Spleen (tissue), 11 donors: Measurements from ENCODE around the gene ZNF296. TPM values are rescaled to one million over a fixed set of nuclear protein-coding genes. Genes with fewer than 3 reads are reported as not detected.

ENCODE experiments used
- DNase-seq: peaks from one replicate; pipeline ENCODE4 v3.0.0-alpha.2; 2020
- H3K27ac ChIP-seq, 8 donors: fragments of 200-600 bp; sonication (generic) in 7 of 8; 1 replicate in 4 of 8; 2 replicates in 4 of 8; pipeline versions ENCODE4 v1.5.0 to v1.8.0; 2016 to 2021; ENCODE audit warnings: inconsistent platforms in 4 of 8, mild to moderate bottlenecking in 4 of 8, moderate library complexity in 1 of 8
- H3K27me3 ChIP-seq, 7 donors: fragments of 200-600 bp; sonication (generic) in 6 of 7; replicated peaks in 1 of 7; 1 replicate in 4 of 7; 2 replicates in 3 of 7; pipeline versions ENCODE4 v1.5.0 to v1.8.0; 2016 to 2021; ENCODE audit warnings: inconsistent platforms in 3 of 7, mild to moderate bottlenecking in 1 of 7
- H3K36me3 ChIP-seq, 6 donors: fragments of 200-600 bp; sonication (generic) in 5 of 6; 1 replicate in 4 of 6; 2 replicates in 2 of 6; pipeline versions ENCODE4 v1.5.0 to v1.8.0; 2016 to 2021; ENCODE audit warnings: inconsistent platforms in 2 of 6
- H3K4me1 ChIP-seq, 6 donors: fragments of 200-600 bp; sonication (generic) in 5 of 6; 1 replicate in 3 of 6; 2 replicates in 3 of 6; pipeline versions ENCODE4 v1.5.0 to v1.8.0; 2016 to 2021; ENCODE audit warnings: inconsistent platforms in 3 of 6
- H3K4me3 ChIP-seq, 8 donors: fragments of 200-600 bp; sonication (generic) in 7 of 8; 1 replicate in 4 of 8; 2 replicates in 4 of 8; pipeline versions ENCODE4 v1.5.0 to v1.8.0; 2016 to 2021; ENCODE audit warnings: inconsistent platforms in 4 of 8, mild to moderate bottlenecking in 4 of 8, moderate library complexity in 2 of 8
- H3K9me3 ChIP-seq, 8 donors: fragments of 200-600 bp; sonication (generic) in 7 of 8; 1 replicate in 4 of 8; 2 replicates in 4 of 8; pipeline versions ENCODE4 v1.5.0 to v1.8.0; 2016 to 2021; ENCODE audit warnings: inconsistent platforms in 4 of 8
- CTCF ChIP-seq, 11 experiments: fragments of 200-600 bp in 7 of 11; fragments of 450-650 bp in 4 of 11; sonication (generic) in 4 of 11; IDR thresholded peaks in 8 of 11; conservative IDR thresholded peaks in 3 of 11; 1 replicate in 7 of 11; 2 replicates in 4 of 11; pipeline versions ENCODE4 v1.4.0 to v1.8.0; 2016 to 2021; ENCODE audit warnings: antibody characterized with exemption in 11 of 11, inconsistent platforms in 4 of 11, mild to moderate bottlenecking in 1 of 11
- POLR2A ChIP-seq, 3 donors: fragments of 450-650 bp; IDR thresholded peaks; one replicate each; pipeline ENCODE4 v1.5.1; 2017; ENCODE audit warnings: antibody characterized with exemption in 3 of 3, mild to moderate bottlenecking in 1 of 3
- POLR2AphosphoS5 ChIP-seq, 3 donors: sonication (generic); formaldehyde crosslinking; IDR thresholded peaks; one replicate each; pipeline ENCODE4 v1.5.1; 2017; ENCODE audit warnings: antibody characterized with exemption in 3 of 3
- WGBS, 5 donors: extraction: QIAGEN DNeasy Blood & Tissue Kit in 3 of 5; methylation state at CpG; one replicate each; pipeline versions ENCODE4 v1.1.5 to v1.1.7; 2013 to 2018; 5-methylcytosine and 5-hydroxymethylcytosine counted together
- intact Hi-C: fragments of 100-400 bp; cut with DNase I; formaldehyde crosslinking; loops from one replicate; pipeline ENCODE4 v1.15.0; 2023; ENCODE audit warnings: low total_unique reads
- polyA plus RNA-seq, 3 donors: library from polyadenylated mRNA; stranded (reverse); fragments of 200-250 nt; gene quantifications; one replicate each; pipeline ENCODE4 v1.2.1, GENCODE V29; 2013
- total RNA-seq, 7 donors: library from RNA; depleted of rRNA in 3 of 7; stranded (reverse); fragments of >200 nt in 3 of 7; fragmentation: NEBNext Ultra II Directional in 4 of 7; extraction: Animal tissue kit (Norgen Biotek cat#: 25700) in 4 of 7; gene quantifications; one replicate each; pipeline versions ENCODE4 v1.1.0 to v1.2.1, GENCODE V29; 2016 to 2021
- donor health status: healthy with polysubstance abuse.
- donor health status: DM: no; HTN: no; CAD: no; lungs with moderate emphysema.
- donor health status: DM: no; HTN: no; CAD: no.
- donor health status: Bipolar disorder and iron deficiency.
- donor health status: healthy.
- donor health status: DM: no; HTN: no; CAD: no.
- donor health status: DM: yes; HTN: yes; CAD: no.

ZNF296 gene
- total and polyA plus RNA-seq, 10 donors = 3.9 to 11.9 (median 7.4) TPM

GRCh38 chr19:45058622-45059159 is 17.6 kb downstream of the ZNF296 start:
- no peak overlapping the region for H3K4me3 ChIP-seq
- intact Hi-C loops = loop anchor here (5.0 kb wide), 1 partner anchor 41 kb away; no protein-coding TSS in a partner anchor
- no peaks in the 10 kb centered on the region for H3K27me3 ChIP-seq
- no peak for TF ChIP-seq POLR2AphosphoS5 (IDR thresholded peaks at IDR 0.05)
- H3K36me3 ChIP-seq = peaks cover 6 to 100% (median 100%) of the 10 kb centered on the region in 6 donors
- peaks cover 0 to 28% (median 6%) of the 10 kb centered on the region in 6 donors for H3K4me1 ChIP-seq
- no peak for DNase-seq
- 84 to 97% (median 89%) methylated on average over 14 of the region's 14 CpGs for WGBS, 5 donors
- H3K27ac ChIP-seq = peak overlapping the region in 2 of 8 donors; percentile 25 to 59
- no peaks in the 10 kb centered on the region for H3K9me3 ChIP-seq

GRCh38 chr19:45057444-45057843 is 18.8 kb downstream of the ZNF296 start:
- H3K4me3 ChIP-seq = no peak overlapping the region
- H3K4me1 ChIP-seq = peaks cover 0 to 40% (median 11%) of the 10 kb centered on the region in 6 donors
- H3K9me3 ChIP-seq = no peaks in the 10 kb centered on the region
- WGBS, 5 donors = 84 to 92% (median 89%) methylated on average over 9 of the region's 9 CpGs
- TF ChIP-seq CTCF (IDR thresholded peaks at IDR 0.05 in 8 of 11, conservative IDR thresholded peaks at IDR 0.05 in 3 of 11) (no peak), POLR2AphosphoS5 (IDR thresholded peaks at IDR 0.05) (no peak), POLR2A (IDR thresholded peaks at IDR 0.05) (no peak)
- intact Hi-C loops = loop anchor here (5.0 kb wide), 1 partner anchor 40 kb away; no protein-coding TSS in a partner anchor
- no peak for DNase-seq
- H3K27me3 ChIP-seq = no peaks in the 10 kb centered on the region
- peak overlapping the region in 2 of 8 donors; percentile 14 to 38 for H3K27ac ChIP-seq
- H3K36me3 ChIP-seq = peaks cover 9 to 100% (median 100%) of the 10 kb centered on the region in 6 donors

GRCh38 chr19:45056831-45057230 is 19.4 kb downstream of the ZNF296 start:
- H3K27me3 ChIP-seq = no peaks in the 10 kb centered on the region
- H3K4me3 ChIP-seq = no peak overlapping the region
- intact Hi-C loops = loop anchor here (5.0 kb wide), 1 partner anchor 40 kb away; no protein-coding TSS in a partner anchor
- peaks cover 7 to 100% (median 100%) of the 10 kb centered on the region in 6 donors for H3K36me3 ChIP-seq
- no peak for DNase-seq
- H3K4me1 ChIP-seq = peaks cover 0 to 47% (median 17%) of the 10 kb centered on the region in 6 donors
- H3K9me3 ChIP-seq = no peaks in the 10 kb centered on the region
- TF ChIP-seq CTCF (IDR thresholded peaks at IDR 0.05 in 8 of 11, conservative IDR thresholded peaks at IDR 0.05 in 3 of 11) = no peak
- peak in 1 of 3 donors; percentile 41 for TF ChIP-seq POLR2AphosphoS5 (IDR thresholded peaks at IDR 0.05)
- whole genome bisulfite sequencing, 5 donors = 72 to 88% (median 82%) methylated on average over 6 to 8 of the region's 8 CpGs
- peak overlapping the region in 2 of 8 donors; percentile 14 to 38 for H3K27ac ChIP-seq

GRCh38 chr19:45051929-45052579 is 24.2 kb downstream of the ZNF296 start:
- peak; percentile 84 for DNase-seq
- no peaks in the 10 kb centered on the region for H3K27me3 ChIP-seq
- H3K27ac ChIP-seq = peak overlapping the region in 6 of 8 donors; percentile 23 to 86 (median 66)
- peaks cover 3 to 90% (median 53%) of the 10 kb centered on the region in 6 donors for H3K36me3 ChIP-seq
- no peaks in the 10 kb centered on the region for H3K9me3 ChIP-seq
- peak in 2 of 3 donors; percentile 38 to 49 for TF ChIP-seq POLR2AphosphoS5 (IDR thresholded peaks at IDR 0.05)
- no peak for TF ChIP-seq POLR2A (IDR thresholded peaks at IDR 0.05)
- TF ChIP-seq CTCF (IDR thresholded peaks at IDR 0.05 in 8 of 11, conservative IDR thresholded peaks at IDR 0.05 in 3 of 11) = no peak
- H3K4me1 ChIP-seq = peaks cover 4 to 77% (median 53%) of the 10 kb centered on the region in 6 donors
- peak overlapping the region in 1 of 8 donors; percentile 37 for H3K4me3 ChIP-seq
- intact Hi-C loops = no loop called here
- WGBS, 5 donors = 59 to 70% (median 65%) methylated on average over 9 of the region's 9 CpGs
